Measurements from ENCODE around the gene LRRC7.

Gene LRRC7

DNA sequence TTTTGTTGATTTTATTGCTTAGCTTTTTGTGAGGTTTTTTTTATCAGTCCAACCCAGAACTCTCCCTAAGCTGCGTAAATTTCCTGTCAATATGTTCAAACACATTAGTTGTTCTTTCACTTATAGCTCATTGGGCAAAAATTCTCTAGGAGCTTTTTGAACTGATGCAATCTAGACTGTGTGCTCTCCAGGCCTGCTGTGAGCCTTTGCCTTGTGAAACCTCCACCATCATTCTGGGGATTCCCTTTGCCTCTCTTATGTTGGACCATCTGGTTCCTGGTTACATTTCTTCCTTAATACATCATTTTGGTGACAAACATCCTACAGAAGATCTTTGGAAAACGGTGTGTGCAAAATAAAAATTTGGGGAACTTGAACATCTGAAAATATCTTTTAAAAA lies 247.2 kb downstream of the LRRC7 start:
- no peaks in the 10 kb centered on the region for H3K27me3 ChIP-seq (ENCODE audit: insufficient read depth, low read length, poor library complexity, severe bottlenecking)
- TF ChIP-seq, protein P1, sequence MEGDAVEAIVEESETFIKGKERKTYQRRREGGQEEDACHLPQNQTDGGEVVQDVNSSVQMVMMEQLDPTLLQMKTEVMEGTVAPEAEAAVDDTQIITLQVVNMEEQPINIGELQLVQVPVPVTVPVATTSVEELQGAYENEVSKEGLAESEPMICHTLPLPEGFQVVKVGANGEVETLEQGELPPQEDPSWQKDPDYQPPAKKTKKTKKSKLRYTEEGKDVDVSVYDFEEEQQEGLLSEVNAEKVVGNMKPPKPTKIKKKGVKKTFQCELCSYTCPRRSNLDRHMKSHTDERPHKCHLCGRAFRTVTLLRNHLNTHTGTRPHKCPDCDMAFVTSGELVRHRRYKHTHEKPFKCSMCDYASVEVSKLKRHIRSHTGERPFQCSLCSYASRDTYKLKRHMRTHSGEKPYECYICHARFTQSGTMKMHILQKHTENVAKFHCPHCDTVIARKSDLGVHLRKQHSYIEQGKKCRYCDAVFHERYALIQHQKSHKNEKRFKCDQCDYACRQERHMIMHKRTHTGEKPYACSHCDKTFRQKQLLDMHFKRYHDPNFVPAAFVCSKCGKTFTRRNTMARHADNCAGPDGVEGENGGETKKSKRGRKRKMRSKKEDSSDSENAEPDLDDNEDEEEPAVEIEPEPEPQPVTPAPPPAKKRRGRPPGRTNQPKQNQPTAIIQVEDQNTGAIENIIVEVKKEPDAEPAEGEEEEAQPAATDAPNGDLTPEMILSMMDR (conservative IDR thresholded peaks at IDR 0.05; ENCODE audit: low read length) = no peak
- no peak for TF ChIP-seq EZH2phosphoT487 (IDR thresholded peaks at IDR 0.05; ENCODE audit: borderline replicate concordance)
- no peaks in the 10 kb centered on the region for H3K9me3 ChIP-seq (ENCODE audit: insufficient read depth, low read depth, low read length)
- H3K4me3 ChIP-seq (ENCODE audit: low read length, poor library complexity, severe bottlenecking) = no peak overlapping the region
- no peaks in the 10 kb centered on the region for H3K9me2 ChIP-seq (replicated peaks; ENCODE audit: low read depth, low read length)
- no peaks in the 10 kb centered on the region for H3K79me2 ChIP-seq (ENCODE audit: insufficient read depth, low read length)
- no peaks in the 10 kb centered on the region for H4K20me1 ChIP-seq (ENCODE audit: insufficient read depth, low read length, poor library complexity, severe bottlenecking)
- no peaks in the 10 kb centered on the region for H3K36me3 ChIP-seq (ENCODE audit: insufficient read depth, low read length)
- H3K4me1 ChIP-seq (ENCODE audit: insufficient read depth, low read length, poor library complexity, severe bottlenecking) = peaks cover 13% of the 10 kb centered on the region
- H3K9ac ChIP-seq (ENCODE audit: low read depth, low read length, poor library complexity, severe bottlenecking) = peak overlapping the region; percentile 29
- H3K4me2 ChIP-seq (ENCODE audit: low read depth, low read length, poor library complexity, severe bottlenecking) = peak overlapping the region; percentile 45
- 0 out of 2 replicates have a peak, but pooled peaks cover 3% of the 10 kb centered on the region for H3F3A ChIP-seq (ENCODE audit: low read depth)
- H2AFZ ChIP-seq (ENCODE audit: low read length) = peak overlapping the region; percentile 60

DNA sequence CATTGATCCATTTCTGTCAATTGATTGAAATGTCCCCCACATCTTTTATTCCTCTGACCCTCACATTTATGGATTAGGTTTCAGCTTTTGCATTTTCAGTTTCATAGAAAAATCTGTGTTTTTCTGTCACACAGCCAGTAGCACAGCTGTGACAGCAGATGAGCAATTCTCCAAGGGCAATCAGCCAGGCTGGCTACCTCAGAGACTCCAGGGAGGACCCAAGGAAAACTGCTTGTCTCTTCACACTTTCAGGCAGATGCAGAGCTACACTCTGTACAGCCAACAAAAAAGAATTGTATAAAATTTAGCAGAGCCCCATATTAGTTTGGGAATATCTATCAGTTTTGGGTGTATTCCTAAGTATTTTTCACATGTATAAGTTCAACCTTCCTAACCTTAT lies 257.2 kb downstream of the LRRC7 start:
- no peaks in the 10 kb centered on the region for H4K20me1 ChIP-seq (ENCODE audit: insufficient read depth, low read length, poor library complexity, severe bottlenecking)

DNA sequence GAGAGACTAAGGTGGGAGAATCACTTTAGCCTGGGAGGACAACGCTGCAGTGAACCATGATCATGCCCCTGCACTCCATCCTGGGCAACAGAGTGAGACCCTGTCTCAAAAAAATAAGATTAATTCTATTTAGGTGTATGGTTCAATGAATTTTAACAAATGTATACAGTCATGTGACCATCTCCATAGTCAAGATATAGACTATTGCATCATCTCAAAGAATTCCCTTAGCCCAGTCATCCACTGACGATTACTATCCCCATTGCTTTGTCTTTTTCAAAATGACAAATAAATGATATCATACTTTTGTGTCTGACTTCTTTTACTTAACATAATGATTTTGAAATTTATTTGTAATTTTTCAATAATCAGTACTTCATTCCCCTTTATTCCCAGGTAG lies 260.0 kb downstream of the LRRC7 start:
- TF ChIP-seq, protein P1 (conservative IDR thresholded peaks at IDR 0.05; ENCODE audit: low read length) = no peak
- no peak for TF ChIP-seq EZH2phosphoT487 (IDR thresholded peaks at IDR 0.05; ENCODE audit: borderline replicate concordance)
- H3K9ac ChIP-seq (ENCODE audit: low read depth, low read length, poor library complexity, severe bottlenecking) = no peak overlapping the region
- no peaks in the 10 kb centered on the region for H3F3A ChIP-seq (ENCODE audit: low read depth)
- H3K4me3 ChIP-seq (ENCODE audit: low read length, poor library complexity, severe bottlenecking) = no peak overlapping the region
- no peaks in the 10 kb centered on the region for H3K27me3 ChIP-seq (ENCODE audit: insufficient read depth, low read length, poor library complexity, severe bottlenecking)
- H3K36me3 ChIP-seq (ENCODE audit: insufficient read depth, low read length) = no peaks in the 10 kb centered on the region
- H3K4me1 ChIP-seq (ENCODE audit: insufficient read depth, low read length, poor library complexity, severe bottlenecking) = no peaks in the 10 kb centered on the region
- no peak overlapping the region for H2AFZ ChIP-seq (ENCODE audit: low read length)
- no peaks in the 10 kb centered on the region for H3K9me2 ChIP-seq (replicated peaks; ENCODE audit: low read depth, low read length)
- H4K20me1 ChIP-seq (ENCODE audit: insufficient read depth, low read length, poor library complexity, severe bottlenecking) = no peaks in the 10 kb centered on the region
- no peaks in the 10 kb centered on the region for H3K79me2 ChIP-seq (ENCODE audit: insufficient read depth, low read length)
- H3K9me3 ChIP-seq (ENCODE audit: insufficient read depth, low read depth, low read length) = no peaks in the 10 kb centered on the region
- H3K4me2 ChIP-seq (ENCODE audit: low read depth, low read length, poor library complexity, severe bottlenecking) = no peak overlapping the region

More for the DNA sequence above, 257.2 kb downstream of the LRRC7 start:
- H3K4me2 ChIP-seq (ENCODE audit: low read depth, low read length, poor library complexity, severe bottlenecking) = no peak overlapping the region
- no peaks in the 10 kb centered on the region for H3K36me3 ChIP-seq (ENCODE audit: insufficient read depth, low read length)
- H3K9me2 ChIP-seq (replicated peaks; ENCODE audit: low read depth, low read length) = no peaks in the 10 kb centered on the region
- no peak overlapping the region for H3K4me3 ChIP-seq (ENCODE audit: low read length, poor library complexity, severe bottlenecking)
- no peak for TF ChIP-seq EZH2phosphoT487 (IDR thresholded peaks at IDR 0.05; ENCODE audit: borderline replicate concordance)
- TF ChIP-seq, protein P1 (conservative IDR thresholded peaks at IDR 0.05; ENCODE audit: low read length) = no peak
- H3F3A ChIP-seq (ENCODE audit: low read depth) = no peaks in the 10 kb centered on the region
- H3K9ac ChIP-seq (ENCODE audit: low read depth, low read length, poor library complexity, severe bottlenecking) = no peak overlapping the region
- no peaks in the 10 kb centered on the region for H3K4me1 ChIP-seq (ENCODE audit: insufficient read depth, low read length, poor library complexity, severe bottlenecking)
- H2AFZ ChIP-seq (ENCODE audit: low read length) = no peak overlapping the region
- no peaks in the 10 kb centered on the region for H3K27me3 ChIP-seq (ENCODE audit: insufficient read depth, low read length, poor library complexity, severe bottlenecking)
- no peaks in the 10 kb centered on the region for H3K79me2 ChIP-seq (ENCODE audit: insufficient read depth, low read length)
- H3K9me3 ChIP-seq (ENCODE audit: insufficient read depth, low read depth, low read length) = no peaks in the 10 kb centered on the region
